Fibroblast of skin of left biceps (primary cell): Measurements from ENCODE around the gene FGF4.

Source experiments
- DNase-seq, 2 experiments: peaks; one replicate each; pipeline ENCODE4 v3.0.0-alpha.2; 2013; ENCODE audit warnings: low read depth in 2 of 2

Gene FGF4

GRCh38 chr11:69775163-69775755, at the start of gene FGF4:
Gene FGF4, minus strand, starts transcription at chr11:69775341. Its CDS starts 257 bp downstream, at chr11:69775084.
- DNase-seq: no peak

- DNase-seq: no peak
Measured at GRCh38 chr11:69823641-69824265, 48.6 kb upstream of the FGF4 start.

GRCh38 chr11:69822676-69823494, 47.7 kb upstream of the FGF4 start:
- DNase-seq: no peak

DNA sequence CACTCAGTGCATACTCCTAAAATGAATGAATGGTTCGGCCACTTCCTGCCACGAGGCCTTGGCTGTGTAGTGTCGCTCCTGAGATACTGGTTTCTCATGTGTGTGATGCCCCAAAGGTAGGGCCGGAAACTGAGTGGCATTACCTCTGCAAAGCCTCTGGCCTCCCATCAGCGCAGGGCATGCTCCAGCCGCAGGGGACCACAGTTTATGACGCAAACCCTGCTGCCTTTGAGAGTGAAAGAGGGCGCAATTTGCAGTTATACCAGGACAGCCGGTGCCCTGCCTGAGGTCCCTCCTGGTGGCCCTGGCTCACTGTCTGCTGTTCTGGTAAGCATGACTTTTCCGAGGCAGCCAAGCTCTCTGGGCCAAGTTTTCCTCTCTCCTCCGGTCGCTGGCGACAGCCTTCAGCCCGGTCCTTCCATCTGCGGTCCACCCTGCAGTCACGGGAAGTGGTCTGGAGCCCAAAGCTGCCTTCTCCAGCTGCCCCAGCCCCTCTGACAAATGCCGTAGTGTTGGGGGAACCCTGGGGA, 46.4 kb upstream of the FGF4 start:
- no peak for DNase-seq

DNA sequence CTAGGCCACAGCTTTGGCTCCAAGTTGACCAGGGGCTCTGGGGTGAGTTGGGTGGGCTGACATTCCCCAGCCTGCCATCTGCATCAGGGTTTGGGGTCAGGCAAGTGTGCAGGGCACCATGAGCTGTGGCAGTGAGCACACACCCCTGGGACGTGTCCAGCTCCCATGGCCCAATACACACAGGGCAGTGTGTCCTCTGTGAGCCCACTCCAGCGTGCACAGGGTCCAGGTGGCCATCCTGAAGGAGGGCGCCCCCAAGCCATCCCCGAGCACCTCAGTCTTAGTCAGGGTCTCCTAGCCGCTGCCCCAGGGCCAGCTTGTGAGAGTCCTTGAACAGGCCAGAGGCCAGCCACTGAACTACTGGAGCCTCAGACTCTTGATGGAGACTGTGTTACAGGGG, 45.3 kb upstream of the FGF4 start:
- DNase-seq: no peak

DNA sequence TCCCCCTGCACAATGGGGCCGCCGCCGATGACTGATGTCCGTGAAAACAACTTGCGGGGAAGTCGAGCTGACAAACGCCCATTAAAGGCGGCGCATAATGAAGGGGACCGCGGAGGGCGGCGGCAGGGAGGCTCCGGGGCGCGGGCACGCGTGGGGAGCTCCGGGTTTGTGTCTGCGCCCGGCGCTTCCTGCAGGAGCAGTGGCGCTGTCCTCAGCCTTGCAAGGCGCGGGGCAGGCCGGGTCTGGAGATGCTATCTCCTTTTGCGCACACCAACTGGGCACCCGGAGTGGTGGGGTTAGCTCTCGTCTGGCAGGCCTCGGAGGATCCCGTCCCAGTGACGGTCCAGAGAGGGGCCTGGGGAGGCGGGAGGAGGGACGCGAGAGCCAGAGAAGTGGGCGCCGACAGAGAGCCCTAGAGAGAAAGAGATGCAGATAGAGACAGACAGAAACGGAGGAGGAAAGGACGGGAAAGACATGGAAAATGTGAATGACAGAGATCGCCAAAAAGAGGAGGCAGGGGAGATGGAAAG, 44.5 kb upstream of the FGF4 start:
- no peak for DNase-seq

DNA sequence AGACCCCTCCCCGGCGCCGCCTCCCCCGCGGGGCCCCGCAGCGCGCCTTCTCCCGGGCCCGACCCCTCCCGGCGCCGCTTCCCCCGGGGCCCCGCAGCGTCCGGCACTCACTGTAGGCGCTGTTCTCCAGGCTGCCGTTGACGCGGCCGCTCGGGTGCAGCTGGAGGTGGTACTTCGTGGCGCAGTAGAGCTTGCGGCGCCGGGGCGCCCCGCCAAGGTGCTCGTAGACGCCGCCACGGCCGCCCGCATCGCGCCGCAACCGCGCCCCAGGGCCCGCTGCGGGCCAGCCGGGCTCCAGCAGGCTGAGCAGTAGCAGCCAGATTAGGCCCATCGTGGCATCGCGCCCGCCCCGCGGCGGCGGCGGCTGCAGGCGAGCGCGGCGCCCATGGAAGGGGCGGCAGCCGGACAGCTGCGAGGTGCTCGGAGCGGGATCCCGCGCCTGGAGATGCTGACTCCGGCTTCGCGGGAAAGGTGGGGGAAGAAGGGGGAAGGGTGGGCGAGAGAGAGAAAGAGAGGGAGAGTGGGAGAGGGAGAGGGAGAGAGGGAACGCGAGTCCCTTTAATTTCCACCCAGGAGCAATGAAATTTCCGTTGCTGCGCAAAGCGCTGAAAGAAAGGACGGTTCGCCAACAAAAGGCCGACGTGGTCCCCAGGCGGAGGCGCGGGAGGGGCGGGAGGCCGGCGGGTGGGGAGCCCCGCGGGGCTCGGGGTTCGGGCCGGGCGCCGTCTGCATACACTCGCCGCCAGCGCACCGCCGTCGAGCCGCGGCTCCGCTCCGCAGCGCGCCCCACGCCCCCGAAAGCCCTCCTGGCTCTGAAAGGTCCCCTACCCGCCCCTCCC, 43.7 kb upstream of the FGF4 start, which contains the start of gene FGF3:
Gene FGF3, minus strand, starts transcription at position 814 of the 839 bp plus-strand sequence. Its CDS starts 483 bp downstream, at position 331.
- DNase-seq: no peak

GRCh38 chr11:69818231-69818602, 43.1 kb upstream of the FGF4 start:
- no peak for DNase-seq

DNA sequence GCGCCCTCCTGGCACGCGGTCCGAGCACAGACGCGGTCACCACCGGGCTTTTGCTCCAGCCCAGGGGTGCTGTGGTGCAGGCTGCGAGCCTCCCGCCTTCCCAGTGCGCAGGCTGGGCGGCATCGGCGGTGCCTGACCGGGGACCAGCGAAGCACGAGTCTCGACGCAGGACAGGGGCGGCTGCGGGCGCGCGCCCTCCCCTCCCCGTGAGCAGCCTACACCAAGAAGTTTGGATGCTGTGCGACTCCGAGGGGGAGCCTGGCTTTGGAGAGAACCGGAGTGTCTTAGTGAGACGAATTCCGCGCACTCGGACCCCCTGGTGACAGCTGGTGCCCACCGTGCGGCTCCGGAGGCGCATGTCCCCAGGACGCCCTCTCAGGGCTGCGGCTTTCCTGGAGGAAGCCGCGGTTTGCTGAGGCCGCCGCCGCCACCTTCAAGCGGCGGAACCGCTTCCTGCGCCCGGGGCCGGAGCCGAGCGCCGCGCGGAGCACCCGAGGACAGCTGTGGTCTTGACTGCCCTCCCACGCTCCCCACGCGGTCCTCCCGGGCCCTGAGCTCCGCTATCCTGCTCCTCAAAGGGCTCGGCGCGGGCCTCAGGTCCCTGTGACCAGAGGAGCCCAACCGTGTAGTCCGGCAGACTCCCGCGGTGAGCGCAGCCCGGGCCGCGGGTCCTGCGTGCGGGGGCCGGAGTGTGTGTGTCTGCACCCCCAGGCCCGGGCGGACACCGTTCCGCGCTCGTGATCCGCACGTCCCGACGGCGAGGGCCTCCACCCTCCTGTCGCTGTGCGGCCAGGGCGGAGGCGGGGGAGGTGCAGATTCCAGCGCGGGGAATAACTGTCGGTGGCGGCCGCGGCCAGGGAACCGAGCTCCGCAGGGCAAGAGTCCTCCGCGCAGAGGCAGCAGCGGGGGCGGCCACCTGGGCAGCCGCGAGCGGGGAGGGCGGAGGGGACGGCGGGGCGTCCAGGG, 42.4 kb upstream of the FGF4 start:
- DNase-seq: no peak

DNA sequence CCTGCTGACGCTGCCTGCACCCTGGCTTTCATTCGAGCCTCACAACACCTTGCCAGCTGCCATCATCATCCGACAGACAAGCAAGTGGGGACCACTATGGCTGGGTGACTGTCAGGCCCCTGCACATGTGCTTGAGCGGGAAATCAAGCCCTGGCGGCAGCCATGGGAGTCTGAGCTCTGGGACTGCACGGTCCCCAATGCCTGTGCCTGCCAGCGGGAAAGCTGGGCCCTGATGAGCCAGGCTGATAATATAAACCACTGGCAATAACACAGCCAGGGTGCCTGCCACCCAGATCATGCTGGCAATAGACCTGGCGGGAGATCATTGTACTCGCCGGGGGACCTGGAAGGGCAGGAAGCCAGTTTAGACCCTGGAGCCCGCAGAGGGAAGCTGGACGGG, 41.5 kb upstream of the FGF4 start:
- DNase-seq: no peak

GRCh38 chr11:69815973-69816372, 40.8 kb upstream of the FGF4 start:
- DNase-seq: no peak

DNA sequence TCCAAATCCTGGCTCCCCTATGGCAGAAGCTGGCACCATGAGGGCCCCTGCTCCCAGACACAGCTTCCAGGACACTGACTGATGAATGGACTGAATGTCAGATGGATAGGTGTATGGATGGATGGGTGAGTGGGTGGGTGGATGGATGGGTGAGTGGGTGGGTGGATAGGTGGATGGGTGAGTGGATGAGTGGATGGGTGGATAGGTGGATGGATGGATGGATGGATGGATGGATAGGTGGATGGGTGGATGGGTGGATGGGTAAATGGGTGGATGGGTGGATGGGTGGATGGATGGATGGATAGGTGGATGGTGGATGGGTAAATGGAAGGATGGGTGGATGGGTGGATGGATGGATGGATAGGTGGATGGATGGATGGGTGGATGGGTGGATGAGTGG, 39.8 kb upstream of the FGF4 start:
- DNase-seq: no peak

GRCh38 chr11:69814411-69814810, 39.3 kb upstream of the FGF4 start:
- DNase-seq: no peak

DNA sequence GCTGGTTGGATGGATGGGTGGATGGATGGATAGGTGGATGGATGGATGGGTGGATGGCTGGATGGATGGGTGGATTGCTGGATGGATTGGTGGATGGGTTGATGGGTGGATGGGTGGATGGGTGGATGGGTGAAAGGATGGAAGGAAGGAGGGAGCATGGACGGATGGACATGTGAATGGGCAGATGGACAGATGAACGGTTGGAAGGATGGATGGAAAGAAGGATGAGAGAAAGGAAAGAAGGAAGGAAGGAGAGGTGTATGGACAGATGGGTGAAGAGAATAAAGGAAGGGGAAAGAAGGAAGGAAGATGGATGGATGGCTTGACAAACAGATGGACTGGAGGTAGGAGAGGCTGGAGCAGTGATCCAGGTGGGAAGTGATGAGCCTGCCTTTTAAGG, 38.7 kb upstream of the FGF4 start:
- no peak for DNase-seq

DNA sequence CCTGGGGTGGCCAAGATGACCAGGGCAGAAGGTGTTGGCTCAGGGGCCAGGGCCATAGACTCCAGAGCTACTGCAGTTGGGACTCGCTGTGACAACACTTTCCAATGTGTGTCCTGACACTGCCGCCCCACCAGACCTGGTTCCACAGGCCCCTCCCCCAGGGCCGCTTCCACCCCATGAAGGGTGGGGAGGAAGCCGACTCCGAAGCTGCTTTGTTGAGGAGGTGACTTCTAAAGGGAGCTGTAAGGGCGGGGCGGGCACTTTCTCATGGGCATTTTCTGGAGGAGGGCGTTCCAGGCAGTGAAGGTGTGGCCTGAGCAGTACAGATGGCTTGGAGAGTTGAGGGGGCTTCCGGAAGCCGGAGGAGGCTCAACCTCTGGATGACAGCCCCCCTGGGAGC, 37.8 kb upstream of the FGF4 start:
- no peak for DNase-seq

DNA sequence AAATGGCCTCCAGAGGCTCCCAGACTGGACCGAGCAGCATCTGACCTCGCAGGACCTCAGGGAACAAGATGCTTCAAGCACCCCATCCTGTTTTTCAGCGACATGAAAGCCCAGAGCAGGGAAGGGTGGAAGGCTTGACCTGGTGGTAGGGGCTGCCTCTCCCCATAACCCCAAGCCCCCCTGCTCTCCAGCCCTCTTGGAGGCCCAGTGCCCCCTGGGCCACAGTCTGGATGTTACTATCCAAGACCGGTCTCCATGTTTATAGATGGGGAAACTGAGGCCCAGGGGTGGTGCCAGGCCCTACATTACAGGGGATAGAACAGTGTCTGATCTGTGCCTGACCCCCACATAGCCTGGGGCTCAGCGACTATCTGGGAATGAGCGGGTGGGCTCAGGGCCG, 37.1 kb upstream of the FGF4 start:
- DNase-seq: no peak

DNA sequence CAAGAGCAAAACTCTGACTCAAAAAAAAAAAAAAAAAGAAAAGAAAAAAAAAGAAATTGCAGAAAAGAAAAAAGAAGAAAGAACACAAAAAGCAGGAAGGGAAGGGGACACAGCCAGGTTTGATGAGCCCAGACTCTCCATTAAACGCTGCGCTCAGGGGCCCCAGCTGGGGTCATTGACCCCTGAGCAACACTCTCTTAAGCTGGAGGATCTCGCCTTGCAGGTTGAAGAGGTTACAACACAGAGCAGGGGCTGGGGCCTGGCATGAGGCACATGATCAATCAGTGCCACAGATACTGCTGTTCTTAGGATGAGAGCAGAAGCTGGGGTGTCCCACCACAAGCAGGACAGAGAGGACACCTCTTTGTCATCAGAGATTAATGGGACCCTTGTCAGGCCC, 36.3 kb upstream of the FGF4 start:
- DNase-seq: no peak

- DNase-seq: no peak
Measured at GRCh38 chr11:69810289-69811118, 35.4 kb upstream of the FGF4 start.

DNA sequence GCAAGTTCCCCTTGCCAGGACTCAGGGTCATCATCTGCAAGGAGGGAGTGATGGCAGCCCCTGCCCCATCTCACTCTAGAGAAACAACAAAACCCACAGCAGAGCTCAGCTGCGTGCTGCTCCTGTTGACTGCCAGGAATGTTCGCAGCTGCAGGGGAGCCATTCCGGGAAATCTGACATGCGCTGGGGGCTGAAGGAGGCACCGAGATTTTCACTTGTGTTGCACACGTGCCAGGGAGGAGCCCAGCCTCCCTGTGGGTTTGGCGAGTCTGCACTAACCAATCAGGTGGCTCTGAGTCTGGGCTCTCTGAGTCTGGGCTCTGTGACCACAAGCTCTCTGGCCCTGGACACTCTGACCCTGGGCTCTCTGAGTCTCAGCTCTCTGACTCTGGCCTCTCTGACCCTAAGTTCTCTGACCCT, 33.5 kb upstream of the FGF4 start:
- DNase-seq: peak; percentile 22 to 27
